Activated CD8-positive, alpha-beta memory T cell treated with anti-CD3 and anti-CD28 coated beads, Interleukin-2, amount 50 U/mL, for 1 hour (primary cell): ENCODE measurements around the gene UBE4B.
"Not testable (repeated sequence)": the region's sequence is repeated elsewhere in the genome, so short reads cannot be mapped to it uniquely, and the experiment has no call there.

Experiments used
- DNase-seq: peaks from one replicate; pipeline ENCODE4 v3.0.0-alpha.2; 2020; ENCODE audit errors: extremely low read depth

The UBE4B gene

DNA sequence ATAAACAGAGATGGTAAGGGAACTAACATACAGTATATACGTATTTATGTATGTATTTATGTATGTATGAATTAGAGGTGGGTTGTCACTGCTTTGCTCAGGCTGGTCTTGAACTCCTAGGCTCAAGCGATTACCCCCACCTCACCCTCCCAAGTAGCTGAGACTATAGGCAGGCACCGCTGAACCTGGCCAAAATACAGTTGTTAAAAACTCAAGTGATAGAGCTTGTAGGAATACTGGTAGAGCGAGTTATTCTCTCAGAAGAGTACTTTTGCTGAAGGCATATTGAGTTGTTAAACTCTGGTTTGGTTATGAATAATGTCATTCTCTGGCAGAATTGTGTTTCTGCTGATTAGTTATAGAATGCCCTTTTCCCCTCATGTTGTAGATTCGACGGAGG is 38.9 kb downstream of the UBE4B start:
- DNase-seq: no peak

DNA sequence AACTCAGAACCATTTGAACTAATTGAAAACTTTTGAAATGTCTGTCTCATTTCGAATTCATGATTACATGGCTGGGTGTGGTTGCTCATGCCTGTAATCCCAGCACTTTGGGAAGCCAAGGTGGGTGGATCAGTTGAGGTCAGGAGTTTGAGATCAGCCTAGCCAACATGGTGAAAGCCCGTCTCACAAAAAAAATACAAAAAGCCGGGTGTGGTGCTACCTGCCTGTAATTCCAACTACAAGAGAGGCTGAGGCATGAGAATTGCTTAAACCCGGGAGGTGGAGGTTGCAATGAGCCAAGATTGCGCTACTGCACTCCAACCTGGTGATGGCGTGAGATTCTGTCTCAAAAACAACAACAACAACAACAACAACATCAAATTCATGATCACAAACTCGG is 40.6 kb downstream of the UBE4B start:
- not testable (repeated sequence) for DNase-seq

DNA sequence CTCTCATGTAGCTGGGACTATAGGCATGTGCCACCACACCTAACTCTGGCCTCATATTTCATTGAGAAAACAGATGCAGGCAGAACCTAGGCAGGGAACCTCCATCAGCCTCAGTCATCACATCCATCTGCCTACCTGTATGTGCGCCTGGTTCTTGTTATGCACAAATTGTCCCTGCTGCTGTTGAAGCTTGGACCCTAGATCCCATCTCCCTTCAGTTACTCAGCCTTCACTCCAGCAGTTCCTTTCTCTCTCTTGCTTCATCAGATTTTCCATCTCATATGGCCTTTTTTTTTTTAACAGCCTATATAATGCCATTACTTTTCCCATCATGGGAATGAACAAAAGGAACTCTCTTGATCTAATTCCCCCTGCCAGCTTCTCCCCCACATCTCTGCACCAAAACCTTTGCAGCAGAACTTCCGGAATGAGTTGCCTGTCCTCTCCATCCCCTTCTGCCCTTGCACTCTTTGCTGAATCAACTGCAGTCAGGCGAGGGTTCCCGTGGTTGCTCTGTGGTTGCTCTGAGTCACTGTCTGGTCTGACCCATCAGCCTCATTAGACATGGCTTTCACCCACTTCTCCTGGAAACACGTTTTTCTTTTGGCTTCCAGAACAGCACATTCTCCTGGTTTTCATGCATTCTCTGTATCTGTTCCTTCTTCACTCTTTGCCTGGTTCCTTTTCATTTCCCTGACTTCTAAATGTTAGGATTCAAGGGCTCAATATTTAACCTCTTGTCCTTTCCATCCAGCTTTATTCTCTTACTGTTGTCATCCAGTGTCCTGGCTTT is 41.5 kb downstream of the UBE4B start:
- no peak for DNase-seq

DNA sequence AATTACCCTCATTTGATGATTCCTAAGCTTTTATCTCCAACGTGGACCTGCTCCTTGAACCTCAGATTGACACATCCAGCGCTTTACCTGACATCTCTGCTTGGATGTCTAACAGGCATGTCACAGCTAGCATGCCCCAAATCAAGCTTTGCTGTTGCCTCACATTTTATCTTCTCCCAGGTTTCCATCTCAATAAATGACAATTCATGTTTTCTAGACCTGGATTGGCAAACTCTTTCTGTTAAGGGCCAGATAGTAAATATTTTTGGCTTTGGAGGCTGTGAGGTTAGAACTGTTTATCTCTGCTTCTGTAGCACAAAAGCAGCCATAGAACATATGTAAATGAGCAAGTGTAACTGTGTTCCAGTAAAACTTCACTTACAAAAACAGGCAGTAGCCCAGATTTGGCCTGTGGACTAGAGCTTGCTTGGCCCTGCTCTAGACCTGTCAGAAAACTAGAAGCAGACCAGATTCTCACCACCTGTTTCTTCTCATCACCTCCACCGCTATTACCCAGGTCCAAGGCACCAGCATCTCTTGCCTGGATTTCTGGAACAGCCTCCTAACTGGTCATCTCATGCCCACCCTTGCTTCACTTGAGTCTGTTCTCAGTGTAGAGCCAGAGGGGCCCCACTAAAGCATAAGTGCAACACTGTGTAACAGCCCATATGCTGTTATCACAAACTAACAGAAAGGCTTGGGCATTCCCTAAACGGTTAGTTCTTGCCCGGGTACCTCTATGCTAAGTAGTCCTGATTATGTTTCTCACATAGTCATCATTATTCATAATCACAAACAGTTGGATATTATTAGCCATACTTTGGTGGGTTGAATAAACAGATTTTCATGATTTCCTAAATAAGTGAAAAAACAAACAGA is 42.3 kb downstream of the UBE4B start:
- DNase-seq: no peak

DNA sequence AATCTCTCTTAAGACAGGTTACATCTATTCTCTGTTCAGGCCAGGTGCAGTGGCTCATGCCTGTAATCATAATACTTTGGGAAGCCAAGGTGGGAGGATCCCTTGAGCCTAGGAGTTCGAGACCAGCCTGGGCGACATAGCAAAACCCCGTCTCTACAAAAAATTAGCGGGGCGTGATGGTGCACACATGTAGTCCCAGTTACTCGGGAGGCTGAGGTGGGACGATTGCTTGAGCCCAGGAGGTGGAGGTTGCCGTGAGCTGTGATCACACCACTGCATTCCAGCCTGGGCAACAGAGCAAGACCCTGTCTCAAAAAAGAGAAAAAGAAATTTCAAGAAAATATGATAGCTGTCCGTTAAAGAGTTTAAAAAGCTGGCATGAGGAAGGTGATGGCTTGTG is 43.0 kb downstream of the UBE4B start:
- no peak for DNase-seq

DNA sequence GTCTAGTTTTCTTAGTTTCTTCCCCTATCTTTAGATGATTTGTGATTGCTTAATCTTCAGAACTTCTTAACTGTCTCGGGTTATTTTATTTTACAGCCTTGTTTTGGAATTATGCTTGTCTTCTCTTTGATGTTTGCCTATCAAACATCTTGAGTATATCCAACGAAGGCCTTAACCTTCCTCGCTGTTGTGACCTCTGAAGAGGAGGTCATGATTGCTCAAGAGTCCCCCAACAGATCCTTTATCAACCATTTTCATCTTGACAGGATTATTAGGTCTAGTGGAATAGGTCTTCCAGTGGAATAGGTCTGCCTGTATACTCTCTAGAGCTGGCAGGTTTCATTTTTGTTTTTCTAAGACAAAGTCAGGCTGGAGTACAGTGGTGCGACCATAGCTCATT is 45.7 kb downstream of the UBE4B start:
- no peak for DNase-seq

DNA sequence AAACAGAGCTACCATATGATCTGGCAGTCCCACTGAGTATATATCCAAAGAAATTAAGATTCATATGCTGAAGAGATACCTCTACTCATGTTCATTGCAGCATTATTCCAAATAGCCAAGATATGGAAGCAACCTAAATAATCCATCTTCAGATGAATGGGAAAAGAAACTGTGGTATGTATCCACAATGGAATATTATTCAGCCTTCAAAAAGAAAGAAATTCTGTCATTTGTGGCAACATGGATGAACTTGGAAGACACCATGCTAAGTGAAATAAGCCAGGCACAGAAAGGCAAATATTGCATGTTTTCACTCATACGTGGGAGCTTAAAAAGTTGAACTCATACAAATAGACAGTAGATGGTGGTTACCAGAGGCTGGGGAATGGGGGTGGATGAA is 47.8 kb downstream of the UBE4B start:
- no peak for DNase-seq

DNA sequence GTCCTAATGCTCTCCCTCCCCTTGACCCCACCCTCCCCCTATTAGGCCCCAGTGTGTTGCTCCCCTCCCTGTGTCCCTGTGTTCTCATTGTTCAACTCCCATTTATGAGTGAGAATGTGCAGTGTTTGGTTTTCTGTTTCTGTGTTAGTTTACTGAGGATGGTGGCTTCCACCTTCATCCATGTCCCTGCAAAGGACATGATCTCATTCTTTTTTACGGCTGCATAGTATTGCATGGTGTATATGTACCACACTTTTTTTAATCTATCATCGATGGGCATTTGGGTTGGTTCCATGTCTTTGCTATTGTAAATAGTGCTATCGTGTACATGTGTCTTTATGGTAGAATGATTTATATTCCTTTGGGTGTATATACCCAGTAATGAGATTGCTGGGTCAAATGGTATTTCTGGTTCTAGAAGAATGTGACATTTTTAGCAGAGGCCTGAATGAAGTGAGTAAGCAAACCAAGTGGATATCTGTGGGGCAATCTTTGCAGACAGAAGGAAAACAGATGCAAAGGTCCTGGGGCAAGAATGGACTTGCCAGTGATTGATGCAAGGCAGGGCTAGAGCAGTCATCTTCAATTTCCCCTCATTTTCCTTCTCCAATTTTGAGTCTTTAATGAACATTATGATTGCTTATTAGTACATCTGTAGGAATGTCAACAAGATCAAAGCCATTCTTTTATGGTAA is 50.2 kb downstream of the UBE4B start:
- DNase-seq: no peak

DNA sequence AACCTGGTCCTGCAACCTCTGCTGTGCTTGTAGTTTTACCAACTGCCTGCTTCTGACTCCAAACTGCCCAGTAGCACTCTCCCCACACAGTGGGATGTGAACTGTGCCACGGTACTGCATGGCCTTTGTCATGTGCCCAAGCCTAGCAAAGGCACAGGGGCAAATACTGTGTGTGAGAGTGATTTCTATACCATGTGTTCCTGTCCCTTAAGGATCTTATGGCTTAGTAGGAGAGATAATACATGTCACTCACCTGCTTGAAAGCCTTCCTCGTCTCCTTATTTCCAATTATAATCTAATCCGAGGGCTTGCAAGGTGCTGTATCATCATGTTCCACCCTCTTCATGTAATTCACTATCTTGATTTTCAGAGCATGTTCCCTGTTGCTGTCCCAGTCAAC is 51.3 kb downstream of the UBE4B start:
- no peak for DNase-seq

DNA sequence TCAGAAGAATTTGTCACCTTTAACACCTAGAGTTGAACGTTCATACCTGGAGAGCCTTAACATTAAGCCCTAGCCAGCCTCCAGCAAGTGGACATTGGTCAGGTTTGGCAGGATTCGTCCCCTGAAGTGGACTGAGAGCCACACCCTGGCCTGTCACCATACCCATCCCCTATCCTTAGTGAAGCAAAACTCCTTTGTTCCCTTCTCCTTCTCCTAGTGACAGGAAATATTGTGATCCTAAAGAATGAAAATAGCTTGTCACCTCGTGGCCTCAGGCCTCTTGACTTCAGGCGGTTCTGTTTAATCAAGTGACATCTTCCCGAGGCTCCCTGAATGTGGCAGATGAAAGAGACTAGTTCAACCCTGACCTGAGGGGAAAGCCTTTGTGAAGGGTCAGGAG is 52.3 kb downstream of the UBE4B start:
- DNase-seq: no peak

DNA sequence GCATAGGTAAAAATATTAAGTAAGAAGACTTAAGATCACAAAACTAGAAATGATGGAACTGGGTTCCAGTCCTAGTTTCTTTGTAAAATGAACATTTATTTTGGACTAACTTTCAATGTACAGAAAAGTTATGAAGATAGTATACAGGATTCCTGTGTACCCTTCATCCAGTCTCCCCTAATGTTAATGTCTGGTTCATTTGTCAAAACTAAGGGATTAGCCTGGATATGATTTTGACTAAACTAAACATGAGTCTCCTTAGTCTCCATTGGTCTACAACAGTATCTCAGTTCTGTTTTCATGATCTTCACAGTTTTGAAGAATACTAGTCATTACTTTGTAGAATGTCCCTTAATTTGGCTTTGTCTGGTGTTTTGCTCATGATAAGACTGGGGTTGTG is 54.5 kb downstream of the UBE4B start:
- DNase-seq: no peak

DNA sequence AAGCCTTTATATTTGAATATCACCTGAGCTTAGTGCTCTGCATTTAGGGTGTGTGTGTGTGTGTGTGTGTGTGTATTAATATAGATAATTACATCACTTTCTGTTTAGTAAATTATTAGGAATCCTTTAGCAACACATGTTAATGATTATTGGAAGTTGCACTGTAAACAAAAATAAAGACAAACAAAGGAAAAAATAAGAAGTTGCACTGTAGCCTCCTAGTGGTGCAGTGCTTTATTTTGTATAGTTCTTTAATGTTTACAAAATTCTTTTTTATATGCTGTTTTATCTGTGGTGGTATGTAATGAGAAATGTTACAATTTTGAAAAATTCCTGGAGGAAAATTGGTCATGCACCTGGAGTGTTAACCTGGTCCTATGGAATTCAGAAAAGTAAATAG is 69.2 kb downstream of the UBE4B start:
- DNase-seq: no peak

DNA sequence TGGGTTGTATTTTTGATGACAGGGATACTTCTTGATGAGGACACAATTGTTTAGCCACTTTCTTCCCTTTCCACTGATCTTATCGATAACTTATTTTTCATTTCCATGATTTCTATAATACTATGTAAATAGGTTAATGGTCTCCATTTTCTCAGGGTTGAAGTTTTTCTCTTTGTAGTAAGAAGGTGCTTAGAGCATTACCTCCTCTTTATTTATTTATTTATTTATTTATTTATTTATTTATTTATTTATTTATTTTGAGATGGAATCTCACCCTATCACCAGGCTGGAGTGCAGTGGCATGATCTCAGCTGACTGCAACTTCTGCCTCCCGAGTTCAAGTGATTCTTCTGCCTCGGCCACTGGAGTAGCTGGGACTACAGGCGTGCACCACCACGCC is 70.4 kb downstream of the UBE4B start:
- no peak for DNase-seq

DNA sequence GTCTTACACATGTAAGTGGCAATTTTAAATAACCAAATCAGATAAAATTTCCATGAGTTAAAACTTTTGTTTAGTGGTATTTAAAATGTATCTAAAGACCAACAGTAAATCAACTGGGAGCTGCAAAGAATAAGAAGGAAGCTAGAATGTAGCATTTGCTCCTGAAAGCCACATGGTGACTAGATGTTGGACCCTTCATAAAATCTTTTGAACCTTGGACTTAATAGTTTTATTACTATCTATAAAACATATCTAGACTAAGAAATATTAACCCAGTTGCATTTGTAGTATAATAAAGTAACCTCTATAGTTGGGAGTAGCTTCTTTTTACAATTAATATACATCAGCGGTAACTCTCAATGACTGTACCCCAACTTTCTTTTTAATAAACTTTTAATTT is 72.1 kb downstream of the UBE4B start:
- DNase-seq: no peak

DNA sequence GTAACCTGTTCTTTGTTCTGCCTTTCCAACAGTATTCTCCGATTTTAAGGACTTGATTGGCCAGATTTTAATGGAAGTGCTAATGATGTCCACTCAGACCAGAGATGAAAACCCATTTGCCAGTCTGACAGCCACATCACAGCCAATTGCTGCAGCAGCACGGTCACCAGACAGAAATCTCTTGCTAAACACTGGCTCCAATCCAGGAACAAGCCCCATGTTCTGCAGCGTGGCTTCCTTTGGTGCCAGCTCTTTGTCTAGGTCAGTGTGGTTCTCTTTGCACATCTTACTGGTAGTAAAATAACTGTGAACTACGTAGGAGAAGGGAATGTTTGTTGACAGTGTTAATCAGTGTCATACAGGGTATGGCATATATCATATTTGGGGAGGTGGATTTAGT is 72.7 kb downstream of the UBE4B start:
- DNase-seq: no peak

DNA sequence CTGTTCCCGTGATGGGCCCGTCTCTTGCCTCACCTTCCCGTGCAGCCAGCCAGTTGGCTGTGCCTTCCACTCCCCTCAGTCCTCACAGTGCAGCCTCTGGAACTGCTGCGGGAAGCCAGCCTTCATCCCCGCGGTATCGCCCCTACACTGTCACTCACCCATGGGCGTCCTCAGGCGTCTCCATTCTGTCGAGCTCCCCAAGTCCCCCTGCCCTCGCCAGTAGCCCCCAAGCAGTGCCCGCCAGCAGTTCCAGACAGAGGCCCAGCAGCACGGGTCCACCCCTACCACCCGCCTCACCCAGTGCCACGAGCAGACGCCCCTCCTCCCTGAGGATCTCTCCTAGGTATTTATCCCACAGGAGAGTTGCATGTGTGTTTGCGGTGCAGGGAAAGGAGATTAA is 73.5 kb downstream of the UBE4B start:
- DNase-seq: no peak

DNA sequence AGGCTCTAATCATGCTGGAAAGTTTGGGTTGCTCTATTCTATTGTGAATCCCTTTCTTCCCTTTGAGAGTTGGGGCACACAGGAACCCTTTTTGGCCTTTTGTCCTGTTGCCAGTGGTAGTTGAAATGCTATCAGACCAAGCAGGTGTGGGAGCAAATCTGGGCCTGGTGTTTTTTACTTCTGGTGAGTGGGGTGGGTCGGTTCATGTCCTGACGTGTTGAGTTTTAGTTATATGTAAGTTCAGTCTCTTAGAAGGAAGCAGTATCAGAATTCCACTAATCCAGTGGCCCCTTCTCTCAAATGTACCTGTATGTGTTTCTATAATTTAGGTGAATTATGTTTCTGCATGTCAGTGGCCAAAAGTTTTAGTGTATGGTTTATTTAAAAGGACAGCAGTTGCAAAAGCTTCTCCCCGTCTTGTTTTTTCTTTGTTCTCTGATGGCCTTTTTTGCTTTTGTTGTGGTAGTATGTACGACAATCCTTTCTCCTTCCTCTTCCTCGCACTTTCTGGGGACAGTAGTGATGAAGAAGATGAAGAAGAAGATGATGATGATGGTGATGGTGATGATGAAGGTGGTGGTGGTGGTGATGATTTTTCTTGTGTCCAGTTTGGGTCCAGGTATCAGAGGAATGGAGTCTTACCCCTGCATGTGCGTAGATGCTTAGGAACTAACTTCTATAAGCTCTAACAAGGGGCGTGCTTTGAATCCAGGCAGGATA is 74.2 kb downstream of the UBE4B start:
- DNase-seq: no peak

DNA sequence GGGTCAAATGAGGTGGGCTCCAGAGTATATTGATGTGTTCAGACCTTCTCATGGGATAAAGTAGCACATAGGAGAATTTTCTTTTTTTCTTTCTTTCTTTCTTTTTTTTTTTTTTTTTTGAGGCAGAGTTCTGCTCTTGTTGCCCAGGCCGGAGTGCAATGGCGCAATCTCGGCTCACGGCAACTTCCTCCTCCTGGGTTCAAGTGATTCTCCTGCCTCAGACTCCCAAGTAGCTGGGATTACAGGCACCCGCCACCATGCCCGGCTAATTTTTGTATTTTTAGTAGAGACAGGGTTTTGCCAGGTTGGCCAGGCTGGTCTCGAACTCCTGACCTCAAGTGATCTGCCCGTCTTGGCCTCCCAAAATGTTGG is 74.7 kb downstream of the UBE4B start:
- DNase-seq: not testable (repeated sequence)

DNA sequence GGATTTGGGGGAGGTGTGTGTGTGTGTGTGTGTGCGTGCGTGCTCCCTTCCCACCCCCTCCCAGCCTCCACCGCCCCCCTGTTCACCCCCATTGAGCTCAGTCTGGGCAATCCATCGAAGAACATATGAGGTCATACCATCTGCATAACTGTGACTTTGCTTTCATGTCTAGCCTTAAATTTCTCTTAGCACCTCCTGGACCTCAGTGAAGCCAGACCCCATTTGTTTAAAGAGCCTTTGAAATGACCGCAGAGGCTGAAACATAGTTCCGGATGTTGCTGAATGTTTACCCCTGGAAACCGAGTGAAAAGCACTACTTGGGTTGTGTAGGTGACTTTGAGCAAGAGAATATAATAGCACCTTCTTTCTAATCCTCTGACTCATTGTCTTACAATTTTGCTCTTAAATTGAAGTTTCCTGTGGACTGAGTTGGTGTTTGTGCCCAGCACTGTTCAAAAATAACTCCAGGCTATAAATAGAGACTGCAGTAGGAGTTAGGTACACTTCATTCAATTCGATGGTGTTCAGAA is 75.4 kb downstream of the UBE4B start:
- no peak for DNase-seq

DNA sequence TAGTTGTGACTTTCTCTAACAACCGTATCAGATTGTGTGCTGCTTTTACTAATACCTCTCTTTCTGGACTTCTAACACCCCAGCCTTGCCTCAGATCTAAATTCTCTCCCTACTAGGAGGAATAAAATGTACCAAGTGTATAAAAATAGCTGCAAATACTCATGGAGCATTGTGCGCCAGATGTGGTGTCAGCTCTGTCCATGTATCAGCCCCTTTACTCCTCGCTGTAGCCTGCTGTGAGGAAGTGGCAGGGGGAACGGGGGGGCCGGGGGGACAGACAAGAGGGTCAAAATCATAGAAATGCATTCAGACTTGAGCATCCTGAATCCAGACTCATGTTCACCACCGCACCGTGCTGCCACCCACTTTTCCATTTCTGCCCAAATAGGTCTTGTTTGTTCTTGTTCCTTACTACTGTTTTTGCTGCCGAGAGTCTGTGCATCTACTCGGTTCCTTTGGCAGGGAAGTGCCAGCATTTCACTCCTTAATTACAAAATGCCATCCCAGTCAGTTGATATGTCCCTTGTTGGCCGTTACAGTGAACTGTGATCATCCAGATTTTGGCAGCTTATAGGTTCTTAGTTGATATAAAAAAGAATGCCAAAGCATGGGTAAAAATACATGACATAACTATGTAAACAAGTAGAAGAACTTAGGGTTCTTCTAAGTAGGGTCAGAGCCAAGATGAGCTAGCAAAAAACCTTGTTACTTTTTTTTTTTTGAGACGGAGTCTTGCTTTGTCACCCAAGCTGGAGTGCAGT is 76.4 kb downstream of the UBE4B start:
- no peak for DNase-seq

DNA sequence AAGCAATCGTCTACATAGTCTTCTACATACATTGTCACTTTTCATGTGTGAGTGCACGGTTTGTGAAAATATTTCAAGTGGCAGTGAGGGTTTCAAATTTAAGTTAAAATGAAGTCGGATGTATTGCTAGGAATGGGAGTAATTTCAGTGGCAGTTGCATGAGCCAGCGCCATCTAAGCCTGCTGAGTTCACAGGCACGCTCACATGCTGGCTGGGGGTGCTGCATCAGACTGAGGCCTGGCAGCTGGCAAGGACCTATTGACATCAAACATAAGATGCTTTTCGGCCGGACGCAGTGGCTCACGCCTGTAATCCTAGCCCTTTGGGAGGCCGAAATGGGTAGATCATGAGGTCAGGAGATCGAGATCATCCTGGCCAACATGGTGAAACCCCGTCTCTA is 80.7 kb downstream of the UBE4B start:
- no peak for DNase-seq
